ENCODE results near the gene RASA3.

Gene RASA3

GRCh38 chr13:114063545-114064449, 68.6 kb downstream of the RASA3 start:
- DNase-seq, result no peak

GRCh38 chr13:114062754-114063153, 69.7 kb downstream of the RASA3 start:
- no peak for DNase-seq

- no peak for DNase-seq
Observed at GRCh38 chr13:114062341-114062740, 70.1 kb downstream of the RASA3 start.

- no peak for DNase-seq
Observed at GRCh38 chr13:114061744-114062143, 70.7 kb downstream of the RASA3 start.

- no peak for DNase-seq
Observed at GRCh38 chr13:114061047-114061446, 71.4 kb downstream of the RASA3 start.

GRCh38 chr13:114059946-114060860, 72.2 kb downstream of the RASA3 start:
- no peak for DNase-seq

GRCh38 chr13:114059428-114059827, 73.0 kb downstream of the RASA3 start:
- no peak for DNase-seq

GRCh38 chr13:114058051-114058867, 74.2 kb downstream of the RASA3 start:
- no peak for DNase-seq

GRCh38 chr13:114057166-114058050, 75.0 kb downstream of the RASA3 start:
- DNase-seq, result no peak

- no peak for DNase-seq
Observed at GRCh38 chr13:114056205-114057013, 76.0 kb downstream of the RASA3 start.

- DNase-seq, result no peak
Observed at GRCh38 chr13:114055766-114056165, 76.7 kb downstream of the RASA3 start.

- DNase-seq, result no peak
Observed at GRCh38 chr13:114054830-114055439, 77.5 kb downstream of the RASA3 start.

GRCh38 chr13:114054264-114054663, 78.2 kb downstream of the RASA3 start:
- no peak for DNase-seq

GRCh38 chr13:114053026-114053425, 79.4 kb downstream of the RASA3 start:
- DNase-seq, result no peak

GRCh38 chr13:114050536-114051450, 81.6 kb downstream of the RASA3 start:
- no peak for DNase-seq

- no peak for DNase-seq
Observed at GRCh38 chr13:114049626-114050101, 82.8 kb downstream of the RASA3 start.

GRCh38 chr13:114049026-114049425, 83.4 kb downstream of the RASA3 start:
- no peak for DNase-seq

- no peak for DNase-seq
Observed at GRCh38 chr13:114048443-114048842, 84.0 kb downstream of the RASA3 start.

GRCh38 chr13:114047358-114047881, 85.0 kb downstream of the RASA3 start:
- no peak for DNase-seq

Data from NCI-H1417 treated with DMSO at 0.1 percent for 48 hours (cell line).